ENCODE results near the gene EREG. TPM values are rescaled to one million over a fixed set of nuclear protein-coding genes. Genes with fewer than 3 reads are reported as not detected.

The EREG gene
- polyA plus RNA-seq, 1 of the 3 experiments (the other 2 are of a cell fraction), result not detected

DNA sequence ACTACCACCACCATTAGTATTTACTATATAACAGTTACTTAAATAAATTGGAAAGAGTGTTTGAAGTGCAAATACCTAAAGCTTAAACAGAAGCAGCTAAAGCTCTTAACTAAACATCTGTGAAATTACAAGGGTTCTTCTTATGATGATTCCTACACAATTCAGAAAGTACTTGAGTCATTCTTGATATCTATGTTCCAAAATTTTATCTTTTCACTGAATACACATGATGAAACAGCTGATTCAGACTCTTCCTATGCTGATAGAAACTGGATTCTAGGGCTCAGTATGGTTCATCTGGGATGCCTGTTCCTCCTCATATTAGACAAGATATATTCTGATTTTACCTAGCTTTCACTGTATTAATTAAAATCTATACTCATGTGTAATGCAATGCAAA, 13.6 kb downstream of the EREG start:
- H3K9ac ChIP-seq, result no peak overlapping the region
- H3K9me3 ChIP-seq, result no peaks in the 10 kb centered on the region
- H3F3A ChIP-seq (replicated peaks; ENCODE audit: insufficient read depth), result no peaks in the 10 kb centered on the region
- H2AFZ ChIP-seq (ENCODE audit: low read depth), result no peak overlapping the region
- DNase-seq, result no peak
- H3K4me3 ChIP-seq (ENCODE audit: low read depth in 2 of 2, low read length in 1 of 2), result no peak overlapping the region
- POLR2A ChIA-PET, result no interaction called here
- no peaks in the 10 kb centered on the region for H4K20me1 ChIP-seq (ENCODE audit: insufficient read depth)
- H3K27me3 ChIP-seq (ENCODE audit: insufficient read depth), result peaks cover 25% of the 10 kb centered on the region; the same call in 1 of the 2 replicates
- TF ChIP-seq ELF1 (IDR thresholded peaks at IDR 0.05) (no peak), POLR2AphosphoS5 (IDR thresholded peaks at IDR 0.05; ENCODE audit: low read depth, low read length) (no peak), RCOR1 (IDR thresholded peaks at IDR 0.05; ENCODE audit: low read length) (no peak), NFIC (IDR thresholded peaks at IDR 0.05; ENCODE audit: borderline replicate concordance) (no peak), SMC3 (IDR thresholded peaks at IDR 0.05; ENCODE audit: low read depth, low read length) (no peak), GABPA (IDR thresholded peaks at IDR 0.05; ENCODE audit: low read depth) (no peak), MEF2A (IDR thresholded peaks at IDR 0.05; ENCODE audit: borderline replicate concordance, low read depth) (no peak), RAD21 (IDR thresholded peaks at IDR 0.05; ENCODE audit: low read length) (no peak), FOSL2 (IDR thresholded peaks at IDR 0.05; ENCODE audit: borderline replicate concordance, low read depth) (no peak), TEAD4 (IDR thresholded peaks at IDR 0.05; ENCODE audit: borderline replicate concordance, insufficient read depth) (no peak), RXRA (IDR thresholded peaks at IDR 0.05; ENCODE audit: borderline replicate concordance, low read depth) (no peak), GATA2 (CRISPR knock-in tag; IDR thresholded peaks at IDR 0.05) (no peak), EP300 (IDR thresholded peaks at IDR 0.05; ENCODE audit: borderline replicate concordance in 1 of 2, low read depth in 1 of 2, low read length in 1 of 2) (no peak), TAF1 (IDR thresholded peaks at IDR 0.05; ENCODE audit: borderline replicate concordance, low read depth, low read length) (no peak)
- TF ChIP-seq, protein P1, sequence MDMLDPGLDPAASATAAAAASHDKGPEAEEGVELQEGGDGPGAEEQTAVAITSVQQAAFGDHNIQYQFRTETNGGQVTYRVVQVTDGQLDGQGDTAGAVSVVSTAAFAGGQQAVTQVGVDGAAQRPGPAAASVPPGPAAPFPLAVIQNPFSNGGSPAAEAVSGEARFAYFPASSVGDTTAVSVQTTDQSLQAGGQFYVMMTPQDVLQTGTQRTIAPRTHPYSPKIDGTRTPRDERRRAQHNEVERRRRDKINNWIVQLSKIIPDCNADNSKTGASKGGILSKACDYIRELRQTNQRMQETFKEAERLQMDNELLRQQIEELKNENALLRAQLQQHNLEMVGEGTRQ (IDR thresholded peaks at IDR 0.05; ENCODE audit: borderline replicate concordance, low read depth, low read length), result no peak
- TF ChIP-seq, protein P2, sequence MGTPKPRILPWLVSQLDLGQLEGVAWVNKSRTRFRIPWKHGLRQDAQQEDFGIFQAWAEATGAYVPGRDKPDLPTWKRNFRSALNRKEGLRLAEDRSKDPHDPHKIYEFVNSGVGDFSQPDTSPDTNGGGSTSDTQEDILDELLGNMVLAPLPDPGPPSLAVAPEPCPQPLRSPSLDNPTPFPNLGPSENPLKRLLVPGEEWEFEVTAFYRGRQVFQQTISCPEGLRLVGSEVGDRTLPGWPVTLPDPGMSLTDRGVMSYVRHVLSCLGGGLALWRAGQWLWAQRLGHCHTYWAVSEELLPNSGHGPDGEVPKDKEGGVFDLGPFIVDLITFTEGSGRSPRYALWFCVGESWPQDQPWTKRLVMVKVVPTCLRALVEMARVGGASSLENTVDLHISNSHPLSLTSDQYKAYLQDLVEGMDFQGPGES (IDR thresholded peaks at IDR 0.05; ENCODE audit: low read depth, low read length), result no peak
- TF ChIP-seq, protein P3, sequence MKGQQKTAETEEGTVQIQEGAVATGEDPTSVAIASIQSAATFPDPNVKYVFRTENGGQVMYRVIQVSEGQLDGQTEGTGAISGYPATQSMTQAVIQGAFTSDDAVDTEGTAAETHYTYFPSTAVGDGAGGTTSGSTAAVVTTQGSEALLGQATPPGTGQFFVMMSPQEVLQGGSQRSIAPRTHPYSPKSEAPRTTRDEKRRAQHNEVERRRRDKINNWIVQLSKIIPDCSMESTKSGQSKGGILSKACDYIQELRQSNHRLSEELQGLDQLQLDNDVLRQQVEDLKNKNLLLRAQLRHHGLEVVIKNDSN (IDR thresholded peaks at IDR 0.05; ENCODE audit: borderline replicate concordance, low read depth), result no peak
- TF ChIP-seq, protein P4, sequence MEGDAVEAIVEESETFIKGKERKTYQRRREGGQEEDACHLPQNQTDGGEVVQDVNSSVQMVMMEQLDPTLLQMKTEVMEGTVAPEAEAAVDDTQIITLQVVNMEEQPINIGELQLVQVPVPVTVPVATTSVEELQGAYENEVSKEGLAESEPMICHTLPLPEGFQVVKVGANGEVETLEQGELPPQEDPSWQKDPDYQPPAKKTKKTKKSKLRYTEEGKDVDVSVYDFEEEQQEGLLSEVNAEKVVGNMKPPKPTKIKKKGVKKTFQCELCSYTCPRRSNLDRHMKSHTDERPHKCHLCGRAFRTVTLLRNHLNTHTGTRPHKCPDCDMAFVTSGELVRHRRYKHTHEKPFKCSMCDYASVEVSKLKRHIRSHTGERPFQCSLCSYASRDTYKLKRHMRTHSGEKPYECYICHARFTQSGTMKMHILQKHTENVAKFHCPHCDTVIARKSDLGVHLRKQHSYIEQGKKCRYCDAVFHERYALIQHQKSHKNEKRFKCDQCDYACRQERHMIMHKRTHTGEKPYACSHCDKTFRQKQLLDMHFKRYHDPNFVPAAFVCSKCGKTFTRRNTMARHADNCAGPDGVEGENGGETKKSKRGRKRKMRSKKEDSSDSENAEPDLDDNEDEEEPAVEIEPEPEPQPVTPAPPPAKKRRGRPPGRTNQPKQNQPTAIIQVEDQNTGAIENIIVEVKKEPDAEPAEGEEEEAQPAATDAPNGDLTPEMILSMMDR (IDR thresholded peaks at IDR 0.05), result no peak
- TF ChIP-seq, protein P5, sequence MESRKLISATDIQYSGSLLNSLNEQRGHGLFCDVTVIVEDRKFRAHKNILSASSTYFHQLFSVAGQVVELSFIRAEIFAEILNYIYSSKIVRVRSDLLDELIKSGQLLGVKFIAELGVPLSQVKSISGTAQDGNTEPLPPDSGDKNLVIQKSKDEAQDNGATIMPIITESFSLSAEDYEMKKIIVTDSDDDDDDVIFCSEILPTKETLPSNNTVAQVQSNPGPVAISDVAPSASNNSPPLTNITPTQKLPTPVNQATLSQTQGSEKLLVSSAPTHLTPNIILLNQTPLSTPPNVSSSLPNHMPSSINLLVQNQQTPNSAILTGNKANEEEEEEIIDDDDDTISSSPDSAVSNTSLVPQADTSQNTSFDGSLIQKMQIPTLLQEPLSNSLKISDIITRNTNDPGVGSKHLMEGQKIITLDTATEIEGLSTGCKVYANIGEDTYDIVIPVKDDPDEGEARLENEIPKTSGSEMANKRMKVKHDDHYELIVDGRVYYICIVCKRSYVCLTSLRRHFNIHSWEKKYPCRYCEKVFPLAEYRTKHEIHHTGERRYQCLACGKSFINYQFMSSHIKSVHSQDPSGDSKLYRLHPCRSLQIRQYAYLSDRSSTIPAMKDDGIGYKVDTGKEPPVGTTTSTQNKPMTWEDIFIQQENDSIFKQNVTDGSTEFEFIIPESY (IDR thresholded peaks at IDR 0.05; ENCODE audit: borderline replicate concordance, low read depth), result no peak
- TF ChIP-seq, protein P6, sequence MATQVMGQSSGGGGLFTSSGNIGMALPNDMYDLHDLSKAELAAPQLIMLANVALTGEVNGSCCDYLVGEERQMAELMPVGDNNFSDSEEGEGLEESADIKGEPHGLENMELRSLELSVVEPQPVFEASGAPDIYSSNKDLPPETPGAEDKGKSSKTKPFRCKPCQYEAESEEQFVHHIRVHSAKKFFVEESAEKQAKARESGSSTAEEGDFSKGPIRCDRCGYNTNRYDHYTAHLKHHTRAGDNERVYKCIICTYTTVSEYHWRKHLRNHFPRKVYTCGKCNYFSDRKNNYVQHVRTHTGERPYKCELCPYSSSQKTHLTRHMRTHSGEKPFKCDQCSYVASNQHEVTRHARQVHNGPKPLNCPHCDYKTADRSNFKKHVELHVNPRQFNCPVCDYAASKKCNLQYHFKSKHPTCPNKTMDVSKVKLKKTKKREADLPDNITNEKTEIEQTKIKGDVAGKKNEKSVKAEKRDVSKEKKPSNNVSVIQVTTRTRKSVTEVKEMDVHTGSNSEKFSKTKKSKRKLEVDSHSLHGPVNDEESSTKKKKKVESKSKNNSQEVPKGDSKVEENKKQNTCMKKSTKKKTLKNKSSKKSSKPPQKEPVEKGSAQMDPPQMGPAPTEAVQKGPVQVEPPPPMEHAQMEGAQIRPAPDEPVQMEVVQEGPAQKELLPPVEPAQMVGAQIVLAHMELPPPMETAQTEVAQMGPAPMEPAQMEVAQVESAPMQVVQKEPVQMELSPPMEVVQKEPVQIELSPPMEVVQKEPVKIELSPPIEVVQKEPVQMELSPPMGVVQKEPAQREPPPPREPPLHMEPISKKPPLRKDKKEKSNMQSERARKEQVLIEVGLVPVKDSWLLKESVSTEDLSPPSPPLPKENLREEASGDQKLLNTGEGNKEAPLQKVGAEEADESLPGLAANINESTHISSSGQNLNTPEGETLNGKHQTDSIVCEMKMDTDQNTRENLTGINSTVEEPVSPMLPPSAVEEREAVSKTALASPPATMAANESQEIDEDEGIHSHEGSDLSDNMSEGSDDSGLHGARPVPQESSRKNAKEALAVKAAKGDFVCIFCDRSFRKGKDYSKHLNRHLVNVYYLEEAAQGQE (IDR thresholded peaks at IDR 0.05; ENCODE audit: low read depth, low read length), result no peak
- H3K27ac ChIP-seq (ENCODE audit: low read depth in 2 of 2, low read length in 1 of 2), result no peak overlapping the region
- no peaks in the 10 kb centered on the region for H3K4me1 ChIP-seq (ENCODE audit: control insufficient read depth in 1 of 2, insufficient read depth in 2 of 2, low read depth in 1 of 2, low read length in 1 of 2)
- H3K79me2 ChIP-seq (ENCODE audit: insufficient read depth), result no peaks in the 10 kb centered on the region
- H3K9me2 ChIP-seq, result no peaks in the 10 kb centered on the region
- H3K36me3 ChIP-seq (replicated peaks in 1 of 2; ENCODE audit: control insufficient read depth in 1 of 2, insufficient read depth in 2 of 2, low read length in 1 of 2), result no peaks in the 10 kb centered on the region
- CTCF ChIA-PET, result interaction anchor here (0.7 to 3.3 kb wide), 2 partner anchors 120 to 296 kb away, joined by 3 to 13 read pairs; no protein-coding TSS in a partner anchor
- no peak overlapping the region for H3K4me2 ChIP-seq
